GM19324 (cell line): ENCODE data around the gene SRBD1.

ENCODE experiments used
- ATAC-seq: cut with Tn5 transposase; IDR thresholded peaks from one replicate; pipeline ENCODE4 v1.9.1; 2021; ENCODE audit warnings: mild to moderate bottlenecking, moderate library complexity; ENCODE audit not compliant: unreplicated experiment, low FRiP score

The SRBD1 gene

DNA sequence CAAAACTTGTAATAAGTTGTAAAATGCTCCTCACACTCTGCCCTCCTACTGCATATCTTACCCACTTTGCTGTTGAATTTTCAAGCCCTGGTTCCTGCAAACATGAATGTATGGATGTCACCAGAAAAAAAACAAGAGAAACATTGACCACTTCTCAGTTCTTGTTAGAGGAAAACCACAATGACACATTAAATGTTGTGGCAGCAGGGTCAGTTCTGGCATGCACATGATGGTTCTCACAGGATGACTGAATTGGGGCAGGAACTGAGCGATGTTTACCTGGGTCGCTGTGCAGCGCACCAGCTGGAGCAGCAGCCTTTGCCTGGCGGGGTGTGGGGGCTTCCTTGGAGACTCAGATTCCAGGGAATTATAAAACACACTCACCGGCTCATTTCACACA is 26.4 kb upstream of the SRBD1 start:
- no peak for ATAC-seq

DNA sequence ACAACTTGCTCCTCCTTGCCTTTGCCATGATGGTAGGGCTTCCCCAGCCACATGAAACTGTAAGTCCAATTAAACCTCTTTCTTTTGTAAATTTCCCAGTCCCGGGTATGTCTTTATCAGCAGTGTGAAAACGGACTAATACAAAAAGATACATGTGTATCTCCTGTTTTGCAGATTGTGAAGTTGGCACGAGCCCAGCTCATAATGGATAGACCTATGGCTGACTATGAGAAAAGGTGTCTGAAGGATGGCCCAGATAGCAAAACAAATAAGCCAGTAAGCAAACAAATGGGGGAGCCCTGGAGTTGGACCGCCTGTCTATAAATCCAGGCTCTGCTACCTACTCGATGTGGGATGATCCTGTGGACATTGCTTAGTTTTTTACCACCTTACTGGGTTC is 24.9 kb upstream of the SRBD1 start:
- ATAC-seq: no peak

DNA sequence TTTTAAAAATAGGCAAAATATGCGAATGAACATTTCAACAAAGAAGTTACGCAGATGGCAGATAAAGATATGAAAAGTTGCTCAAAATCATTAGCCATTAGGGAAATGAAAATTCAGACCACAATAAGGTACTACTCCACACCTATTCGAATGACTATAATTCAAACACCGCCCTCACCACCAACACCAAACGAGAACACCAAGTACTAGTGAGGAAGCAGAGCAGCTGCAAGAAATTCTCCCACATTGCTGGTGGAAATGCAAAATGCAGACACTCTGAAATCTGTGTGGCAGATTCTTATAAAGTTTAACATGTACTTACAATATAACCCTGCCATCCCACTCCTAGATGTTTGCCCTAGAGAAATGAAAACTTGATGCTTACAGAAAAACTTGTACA is 23.2 kb upstream of the SRBD1 start:
- no peak for ATAC-seq

DNA sequence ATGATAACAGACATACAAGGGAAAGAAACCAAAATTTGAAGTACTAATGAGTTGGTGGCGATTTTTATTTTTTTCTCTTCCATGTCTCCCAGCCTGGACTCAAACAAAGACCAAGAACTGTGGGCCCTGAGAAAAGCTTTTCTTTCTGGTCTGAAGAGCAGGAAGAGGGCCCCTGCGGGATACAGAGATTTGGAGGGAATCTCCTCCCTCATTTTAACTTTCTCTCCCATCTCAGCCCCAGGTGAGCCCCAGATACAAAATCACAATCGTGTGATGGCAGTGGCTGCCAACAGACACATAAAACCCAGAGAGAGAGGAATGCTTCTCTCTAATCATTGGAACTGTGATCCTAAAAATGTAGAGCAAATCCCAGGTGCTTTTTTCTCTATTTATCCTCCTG is 20.9 kb upstream of the SRBD1 start:
- no peak for ATAC-seq

DNA sequence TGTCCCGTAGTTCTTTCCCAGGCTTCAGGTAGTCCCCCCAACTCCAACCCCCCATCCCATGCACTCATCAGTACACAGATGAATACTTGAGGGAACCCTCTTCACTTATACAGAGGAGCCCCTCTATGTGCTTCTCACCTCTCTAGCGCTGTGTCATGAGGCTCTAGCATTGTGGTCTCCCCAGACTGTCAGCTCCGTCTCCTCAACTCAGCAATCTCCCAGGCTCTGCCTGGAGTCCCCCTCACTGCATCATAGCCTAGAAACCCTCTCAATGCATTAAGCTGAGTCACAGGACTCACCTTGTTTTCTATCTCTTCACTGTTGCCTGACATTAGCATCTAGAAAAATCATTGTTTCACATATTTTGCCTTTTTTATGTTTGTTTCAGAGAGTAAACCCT is 20.3 kb upstream of the SRBD1 start:
- no peak for ATAC-seq

DNA sequence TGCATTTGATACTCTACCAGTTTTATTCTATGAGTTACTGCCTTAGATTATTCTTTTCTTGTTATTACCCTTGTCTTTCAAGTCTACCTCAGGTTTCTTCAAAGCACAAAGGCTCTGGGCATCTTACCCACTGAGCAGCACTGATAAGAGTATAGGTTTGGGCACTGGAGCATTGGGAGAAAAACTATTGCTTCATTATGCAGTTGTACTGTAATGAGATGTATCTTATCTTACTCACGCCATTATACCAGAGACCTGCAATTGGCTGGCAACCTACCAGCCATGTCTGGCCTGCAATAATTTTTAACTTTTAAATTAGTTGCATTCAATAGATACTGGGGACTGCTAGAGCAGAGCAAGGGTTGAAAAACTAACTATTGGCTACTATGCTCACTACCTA is 18.9 kb upstream of the SRBD1 start:
- no peak for ATAC-seq

DNA sequence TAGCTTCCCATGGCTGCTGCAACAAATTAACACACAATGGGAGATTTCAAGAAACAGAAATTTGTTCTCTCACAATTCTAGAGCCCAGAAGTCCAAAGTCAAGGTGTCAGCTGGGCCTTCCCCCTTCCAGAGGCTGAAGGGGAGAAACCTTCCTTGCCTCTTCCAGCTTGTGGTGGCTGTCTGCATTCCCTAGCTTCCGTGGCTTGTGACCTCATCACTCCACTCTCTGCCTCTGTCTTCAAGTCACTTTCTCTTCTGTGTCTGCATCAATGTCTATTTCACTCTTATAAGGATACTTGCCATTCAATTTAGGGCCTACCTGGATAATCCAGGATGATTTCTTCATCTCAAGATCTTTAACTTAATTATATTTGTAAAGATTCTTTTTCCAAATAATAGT is 16.8 kb upstream of the SRBD1 start:
- no peak for ATAC-seq

DNA sequence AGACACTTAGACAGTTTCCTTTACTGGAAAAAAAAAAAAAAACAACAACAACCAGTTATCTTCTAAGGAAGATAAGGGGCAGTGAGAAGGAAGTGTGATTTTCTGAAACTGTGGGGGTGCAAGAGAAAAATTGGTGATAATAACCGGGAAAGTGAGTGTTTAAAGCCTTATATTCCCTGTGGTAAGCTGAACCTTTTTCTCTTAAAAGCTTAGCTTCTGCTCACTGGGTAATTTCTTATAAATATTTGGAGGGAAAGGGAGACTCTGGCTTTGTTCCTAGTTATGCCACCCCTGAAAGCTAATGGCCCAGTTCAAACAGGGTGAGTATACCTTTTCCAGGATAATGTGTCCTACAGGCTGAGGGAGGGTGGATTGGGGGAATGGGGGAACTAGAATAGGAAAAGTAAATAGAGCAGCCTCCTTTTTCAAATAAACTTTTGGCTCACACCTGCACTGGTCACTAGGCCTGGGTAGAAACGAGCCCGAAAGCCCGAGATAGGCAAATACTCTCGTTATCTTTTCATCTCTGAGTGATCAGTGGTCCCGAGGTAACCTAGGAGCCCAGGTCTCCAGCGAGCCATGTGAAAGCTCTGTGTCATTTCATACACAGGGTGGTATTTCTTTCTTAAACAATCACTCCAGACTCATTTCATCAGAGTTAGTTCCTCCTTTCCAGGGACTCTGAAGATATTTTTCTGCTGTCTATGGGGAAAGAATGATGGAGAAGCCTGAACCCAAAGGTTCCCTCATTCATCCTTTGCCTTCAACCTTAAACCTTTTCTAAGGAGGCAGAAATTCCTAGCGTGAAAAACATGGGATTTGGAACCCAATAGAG is 15.5 kb upstream of the SRBD1 start:
- ATAC-seq: no peak

DNA sequence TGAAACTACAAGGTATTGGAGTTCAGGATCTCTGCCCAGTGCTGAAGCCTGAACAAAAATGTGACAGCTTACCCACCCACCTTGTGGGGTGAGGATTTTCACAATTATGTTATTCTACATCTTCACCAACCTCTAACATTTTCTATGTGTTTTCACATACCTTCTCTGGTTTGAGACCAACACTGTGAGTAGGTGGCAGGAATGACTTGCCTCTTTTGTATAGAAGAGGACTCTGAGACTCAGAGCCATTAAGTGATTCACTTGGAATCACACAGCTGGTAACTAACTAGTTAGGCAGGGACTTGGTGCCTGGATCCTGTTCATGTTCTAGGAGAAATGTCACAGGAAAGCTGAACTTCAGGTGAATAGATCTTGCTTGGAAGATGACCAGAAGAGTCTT is 14.8 kb upstream of the SRBD1 start:
- ATAC-seq: no peak

DNA sequence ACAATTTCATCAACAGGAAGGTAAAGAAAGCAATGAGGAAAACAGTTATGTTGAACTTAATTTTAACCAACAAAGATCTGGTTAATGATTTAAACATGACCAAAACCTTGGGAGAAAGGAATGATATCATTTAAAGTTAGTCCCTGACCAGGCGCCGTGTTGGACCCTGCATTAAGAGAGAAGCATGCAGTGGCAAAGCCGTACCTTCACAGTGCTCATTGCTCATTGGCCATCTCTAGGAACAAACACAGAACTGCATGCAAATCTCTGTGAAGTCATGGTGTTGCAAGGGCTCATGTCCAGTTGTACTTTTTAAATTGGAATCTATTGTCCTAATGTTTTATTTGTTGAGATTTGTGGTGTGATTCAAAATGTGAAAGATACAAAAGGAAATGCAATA is 12.0 kb upstream of the SRBD1 start:
- ATAC-seq: no peak

DNA sequence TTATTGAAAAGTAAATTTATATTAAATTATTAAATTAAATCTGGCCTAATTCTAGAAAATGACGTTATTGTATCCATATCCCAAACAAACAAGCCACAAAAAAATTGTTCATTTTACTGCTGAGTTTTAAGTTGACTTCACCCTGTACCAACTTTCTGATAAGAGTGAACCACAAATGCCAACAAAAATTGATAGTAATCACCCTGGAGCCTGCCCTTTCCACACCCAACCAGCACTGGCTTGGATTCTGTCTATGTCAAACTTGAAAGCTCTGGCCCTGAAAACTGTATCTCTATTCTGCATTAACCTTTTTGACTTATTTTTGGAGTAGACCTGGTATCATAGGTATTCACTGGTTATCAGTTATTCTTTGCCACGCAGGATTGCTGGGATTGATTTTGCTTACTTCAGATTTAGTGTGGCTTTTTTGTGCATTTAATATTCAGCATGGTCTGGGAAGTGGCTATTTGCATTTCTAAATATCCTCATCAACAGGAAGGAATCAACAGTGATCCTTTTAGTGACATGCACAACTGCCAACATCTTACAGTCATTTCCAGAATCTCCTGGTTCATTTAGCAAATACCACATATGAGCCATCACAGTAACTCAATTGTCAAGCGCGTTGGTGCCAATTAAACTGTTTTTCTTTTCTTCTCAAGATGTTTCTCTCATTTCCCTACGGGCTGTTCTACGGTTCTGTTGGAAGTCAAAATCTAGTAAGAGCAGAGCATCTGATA is 11.4 kb upstream of the SRBD1 start:
- no peak for ATAC-seq

DNA sequence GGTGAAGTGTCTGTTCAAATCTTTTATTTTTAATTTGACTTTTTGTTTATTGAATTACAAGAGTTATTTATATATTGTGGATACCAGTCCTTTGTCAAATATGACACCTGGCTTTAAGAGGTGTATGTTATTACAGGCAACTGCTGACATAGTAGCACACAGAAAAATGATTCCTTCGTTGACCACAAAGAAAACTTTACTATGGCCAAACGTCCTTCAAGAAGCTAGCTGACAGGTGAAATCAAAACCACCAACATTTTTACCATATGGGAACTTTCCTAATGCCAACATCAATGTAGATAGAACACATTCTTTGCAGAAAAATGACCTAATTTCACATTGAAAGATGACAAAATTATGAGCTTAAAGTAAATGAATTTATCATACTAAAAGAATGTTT is 6.4 kb upstream of the SRBD1 start:
- ATAC-seq: no peak

DNA sequence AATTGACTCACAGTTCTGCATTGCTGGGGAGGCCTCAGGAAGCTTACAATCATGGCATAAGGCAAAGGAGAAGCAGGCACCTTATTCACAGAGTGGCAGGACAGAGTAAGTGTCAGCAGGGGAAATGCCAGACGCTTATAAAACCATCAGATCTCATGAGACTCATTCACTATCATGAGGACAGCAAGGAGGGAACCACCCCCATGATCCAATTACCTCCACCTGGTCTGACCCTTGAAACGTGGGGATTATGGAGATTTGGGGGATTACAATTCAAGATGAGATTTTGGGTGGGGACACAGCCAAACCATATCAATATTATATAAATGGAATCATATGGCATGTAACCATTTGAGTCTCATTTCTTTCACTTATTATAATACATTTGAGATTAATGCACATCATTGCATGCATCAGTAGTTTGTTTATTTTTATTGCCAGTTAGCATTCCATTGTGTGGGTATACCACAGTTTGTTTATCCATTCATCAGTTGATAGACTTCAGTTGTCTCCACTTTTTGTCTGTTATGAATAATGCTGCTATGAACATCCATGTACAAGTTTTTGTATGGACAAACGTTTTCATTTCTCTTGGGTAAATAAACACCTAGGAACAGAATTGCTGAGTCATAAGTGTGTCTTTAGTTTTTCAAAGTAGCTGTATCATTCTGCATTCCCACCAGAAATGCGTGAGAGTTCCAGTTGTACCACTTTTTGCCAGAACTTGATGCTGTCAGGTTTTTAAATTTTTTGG is 5.8 kb upstream of the SRBD1 start:
- no peak for ATAC-seq

DNA sequence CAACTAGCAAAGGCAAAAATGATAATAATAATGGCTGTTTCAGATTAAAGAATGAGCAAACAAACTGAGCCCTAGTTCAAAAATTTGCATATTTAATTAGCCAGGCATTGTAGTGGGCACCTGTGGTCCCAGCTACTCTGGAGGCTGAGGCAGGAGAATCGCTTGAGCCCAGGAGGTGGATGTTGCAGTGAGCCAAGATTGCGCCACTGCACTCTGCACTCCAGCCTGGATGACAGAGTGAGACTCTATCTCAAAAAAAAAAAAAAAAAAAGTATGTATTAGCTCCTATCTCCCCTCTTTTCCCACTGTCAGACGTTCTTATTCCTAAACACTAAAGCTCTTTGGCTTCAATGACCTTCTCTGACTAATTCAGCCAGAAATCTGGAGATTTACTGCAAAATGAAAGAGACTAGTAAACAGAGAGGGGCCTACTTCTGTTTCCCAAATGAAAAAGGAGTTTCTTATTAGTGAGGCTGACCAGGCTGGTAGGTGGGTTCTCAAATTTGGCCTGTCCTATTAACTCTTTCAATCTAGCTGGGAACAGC is 3.9 kb upstream of the SRBD1 start:
- ATAC-seq: no peak

DNA sequence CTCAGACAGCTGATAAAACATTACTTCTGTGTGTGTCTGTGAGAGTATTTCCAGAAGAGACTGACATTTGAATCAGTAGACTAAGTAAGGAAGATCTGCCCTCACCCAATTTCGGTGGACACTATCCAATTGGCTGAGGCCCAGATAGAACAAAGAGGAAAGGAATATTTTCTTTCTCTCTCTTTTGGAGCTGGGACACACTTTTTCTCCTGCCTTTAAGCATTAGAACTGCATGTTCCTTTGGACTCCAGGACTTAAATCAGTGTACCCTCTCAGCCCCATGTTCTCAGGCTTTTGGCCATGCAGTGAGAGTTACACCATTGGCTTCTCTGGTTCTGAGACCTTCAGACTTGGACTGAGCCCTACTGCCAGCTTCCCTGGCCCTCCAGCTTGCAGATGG is 3.3 kb upstream of the SRBD1 start:
- ATAC-seq: no peak

DNA sequence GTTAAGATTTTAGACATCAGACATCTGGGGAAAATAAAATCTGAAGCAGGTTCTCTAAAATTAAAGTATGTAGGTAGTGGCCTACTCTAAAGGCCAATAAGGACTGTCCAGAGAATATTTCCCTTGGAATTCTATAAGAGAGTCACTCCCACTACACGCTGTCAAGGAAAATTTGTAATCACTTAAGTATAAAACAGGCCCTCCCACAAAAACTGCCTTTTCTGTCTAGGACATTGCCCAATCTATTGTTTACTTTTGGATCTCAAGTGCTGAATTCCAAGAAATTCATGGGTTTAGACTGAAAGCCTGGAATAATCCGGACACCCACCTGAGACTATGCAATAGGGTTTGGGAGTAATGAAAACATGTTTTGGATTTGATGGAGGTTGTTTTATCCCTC is 1.7 kb upstream of the SRBD1 start:
- ATAC-seq: no peak

DNA sequence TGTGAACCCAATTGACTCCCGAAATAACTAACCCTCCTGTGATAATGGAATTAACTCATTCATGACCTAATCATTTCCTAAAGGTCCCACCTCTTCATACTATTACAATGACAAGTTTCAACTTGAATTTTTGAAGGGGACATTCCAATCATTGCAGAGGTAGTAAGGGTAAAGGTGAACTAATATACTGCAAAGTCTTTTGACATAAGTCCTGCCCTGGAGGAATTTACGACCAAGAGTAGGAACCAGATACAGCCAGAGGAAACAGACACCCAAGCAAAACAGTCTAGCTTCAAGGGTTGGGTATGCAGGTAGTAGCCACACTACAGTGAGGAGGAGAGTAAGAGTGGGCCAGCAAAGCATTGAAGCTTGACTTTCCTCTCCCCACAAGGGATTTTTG is 1.2 kb upstream of the SRBD1 start:
- ATAC-seq: no peak

DNA sequence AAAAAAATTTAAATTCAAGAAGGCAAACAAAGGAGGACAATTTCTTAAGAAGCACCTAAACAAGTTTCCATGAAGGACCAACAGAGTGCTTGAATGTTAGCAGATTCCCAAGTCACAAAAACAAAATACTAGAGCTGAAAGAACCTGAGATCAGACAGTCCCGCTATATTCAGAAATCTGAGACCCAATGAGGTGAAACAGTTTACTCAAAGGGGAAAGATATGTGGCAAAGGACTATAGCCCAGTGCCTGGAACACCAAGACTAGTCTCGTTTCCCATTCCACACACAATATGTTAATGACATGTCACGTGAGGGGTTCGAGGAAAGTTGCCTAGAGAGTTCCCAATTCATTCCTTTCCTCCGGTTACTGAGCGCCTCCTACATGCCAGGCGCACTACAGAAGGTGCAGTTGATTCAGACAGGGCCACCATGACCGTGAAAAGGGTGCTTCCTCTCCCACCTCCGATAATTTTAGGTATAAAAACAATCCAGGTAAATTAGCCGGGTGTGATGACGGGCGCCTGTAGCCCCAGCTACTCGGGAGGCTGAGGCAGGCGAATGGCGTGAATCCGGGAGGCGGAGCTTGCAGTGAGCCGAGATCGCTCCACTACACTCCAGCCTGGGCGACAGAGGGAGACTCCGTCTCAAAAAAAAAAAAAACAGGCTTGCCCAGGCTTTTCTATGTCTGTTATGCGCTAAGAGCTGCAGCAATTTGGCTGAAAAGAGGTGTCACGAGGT is 617 bp downstream of the SRBD1 start:
- ATAC-seq: peak; percentile 38

DNA sequence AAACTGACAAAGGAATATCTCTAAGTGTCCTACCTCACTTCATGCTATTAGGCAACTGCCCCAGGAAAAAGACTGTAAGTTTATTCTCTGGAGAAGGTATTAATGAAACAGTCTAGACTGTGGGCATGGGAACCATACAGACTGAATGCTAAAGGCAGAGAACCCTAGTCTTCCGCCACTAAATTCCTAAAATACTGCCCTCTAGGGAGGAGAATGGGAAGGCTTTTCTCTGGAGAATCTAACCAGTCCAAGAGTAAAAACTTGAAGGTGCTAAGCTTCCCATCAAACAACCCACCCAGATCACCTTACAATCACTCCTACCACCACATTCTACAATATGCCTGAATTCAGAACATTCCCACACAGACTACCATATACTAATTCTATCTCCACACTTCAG is 3.4 kb downstream of the SRBD1 start:
- ATAC-seq: no peak

DNA sequence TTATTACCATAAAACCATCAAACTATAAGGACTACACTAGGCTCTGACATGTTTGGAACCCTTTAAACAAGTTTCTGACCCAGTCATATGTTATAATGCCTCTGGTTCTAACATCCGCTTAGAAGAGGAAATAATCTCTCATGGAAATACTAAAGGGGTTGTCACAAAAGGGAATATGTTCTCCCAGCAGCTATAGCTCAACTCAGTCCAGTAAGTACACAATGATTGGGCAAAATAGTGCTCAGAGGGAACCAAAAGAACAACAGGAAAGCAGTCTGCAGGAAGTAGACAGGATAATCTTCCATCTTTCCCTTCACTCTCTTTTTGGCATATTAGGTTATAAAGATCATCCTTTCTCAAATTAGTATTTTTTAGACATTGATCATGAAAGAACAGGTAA is 4.3 kb downstream of the SRBD1 start:
- ATAC-seq: no peak

DNA sequence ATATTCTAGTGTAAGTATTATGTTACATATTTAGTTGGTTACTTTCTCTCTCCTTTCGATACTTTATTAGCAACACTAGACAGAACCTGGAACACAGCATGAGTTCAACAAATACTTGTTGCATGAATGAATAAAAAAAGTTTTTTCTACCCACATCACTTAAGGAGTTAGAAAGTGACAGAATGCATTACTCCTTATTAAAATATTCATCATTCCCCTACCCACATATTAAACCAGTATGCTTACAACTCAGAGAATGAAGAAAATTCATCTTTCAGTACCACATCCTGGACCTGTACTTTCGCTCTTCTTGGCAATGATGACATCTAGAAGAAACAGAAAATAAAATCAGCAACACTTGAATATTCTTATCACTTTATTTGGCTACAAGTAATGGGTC is 6.0 kb downstream of the SRBD1 start:
- no peak for ATAC-seq
